Stimulated activated CD4-positive, alpha-beta T cell treated with anti-CD3 and anti-CD28 coated beads, Interleukin-12 subunit alpha, Interleukin-12 subunit beta, amount 100 ng/mL, for 48 hours (primary cell): ENCODE measurements around the gene TMEM38B.
"Not testable (repeated sequence)": the region's sequence is repeated elsewhere in the genome, so short reads cannot be mapped to it uniquely, and the experiment has no call there.

Experiments used
- DNase-seq, 3 donors: peaks; one replicate each; pipeline ENCODE4 v3.0.0-alpha.2; 2020; ENCODE audit warnings: low read depth in 2 of 3, low spot score in 1 of 3

The TMEM38B gene

DNA sequence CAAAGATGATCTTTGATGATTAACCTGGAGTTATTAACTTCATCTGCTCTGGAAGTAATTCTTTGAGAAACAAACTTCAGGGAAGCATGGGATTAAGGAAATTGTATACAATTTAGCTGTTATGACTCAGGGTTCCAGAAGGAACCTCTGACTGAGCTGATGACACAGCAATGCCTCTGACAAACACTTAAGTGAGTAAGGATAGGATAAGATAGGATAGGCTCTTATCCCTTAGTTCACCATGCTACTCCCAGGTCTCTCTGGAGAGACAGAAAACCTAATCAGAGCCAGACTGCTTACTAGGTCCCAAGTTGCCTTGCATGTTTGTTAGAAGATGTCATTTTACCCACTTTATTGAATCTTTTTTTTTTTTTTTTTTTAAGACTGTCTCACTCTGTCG, 12.6 kb upstream of the TMEM38B start:
- no peak for DNase-seq

DNA sequence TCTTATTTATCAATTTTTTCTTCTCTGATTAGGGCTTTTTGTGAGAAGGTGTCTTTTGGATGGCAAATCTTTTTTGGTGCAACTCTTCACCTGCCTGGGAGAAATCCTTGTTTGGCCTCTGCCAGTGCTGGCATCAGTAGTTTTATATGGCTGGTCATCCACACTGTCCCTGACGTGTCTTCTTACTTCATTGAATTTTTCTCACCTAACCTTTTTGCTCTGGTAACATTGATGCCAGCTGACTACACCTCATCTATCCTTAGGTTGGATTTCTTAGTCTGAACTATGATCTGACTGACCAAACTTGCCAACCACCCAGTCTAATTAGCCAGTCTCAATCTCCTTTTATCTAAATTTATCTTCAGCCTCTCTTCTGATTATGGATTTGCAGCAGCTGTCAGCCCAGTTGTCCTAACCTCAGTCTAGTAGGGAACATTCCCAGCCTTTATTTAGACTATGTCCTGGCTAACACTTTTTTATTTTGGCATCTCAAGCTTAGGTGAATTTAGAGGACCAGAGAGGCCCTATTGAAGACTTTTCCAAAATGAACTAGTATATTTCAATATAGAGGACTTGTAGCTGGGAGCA, 10.6 kb upstream of the TMEM38B start:
- no peak for DNase-seq

DNA sequence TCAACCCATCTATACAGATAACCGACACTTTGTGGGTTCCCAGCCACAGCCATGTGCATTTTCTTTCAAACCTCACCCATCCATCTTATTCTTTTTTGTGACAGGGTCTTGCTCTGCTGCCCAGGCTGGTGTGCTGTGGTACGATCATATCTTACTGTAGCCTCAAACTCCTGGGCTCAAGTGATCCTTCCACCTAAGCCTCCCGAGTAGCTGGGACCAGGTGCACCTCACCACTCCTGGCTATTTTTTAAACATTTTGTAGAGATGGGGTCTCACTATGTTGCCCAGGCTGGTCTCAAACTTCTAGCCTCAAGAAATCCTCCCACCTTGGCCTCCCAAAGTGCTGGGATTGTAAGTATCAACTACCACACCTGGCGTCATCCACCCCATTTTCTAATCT, 7.4 kb upstream of the TMEM38B start:
- DNase-seq = no peak

DNA sequence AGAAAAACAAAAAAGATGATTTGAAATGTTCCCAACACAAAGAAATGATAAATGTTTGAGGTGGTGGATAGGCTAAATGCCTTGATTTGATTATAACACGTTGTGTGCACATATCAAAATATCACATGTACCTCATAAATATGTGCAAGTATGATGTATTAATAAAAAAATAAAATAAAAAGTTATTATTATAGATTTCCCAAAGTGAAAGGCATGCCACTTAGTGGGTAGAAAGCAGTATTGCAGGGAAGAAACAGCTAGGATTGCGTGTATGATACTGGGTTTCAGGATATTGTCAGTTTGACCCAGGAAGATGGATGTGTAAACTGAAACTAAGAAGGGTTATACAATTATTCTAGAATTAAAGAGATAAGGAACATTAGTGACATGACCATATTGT, 3.6 kb upstream of the TMEM38B start:
- no peak for DNase-seq

DNA sequence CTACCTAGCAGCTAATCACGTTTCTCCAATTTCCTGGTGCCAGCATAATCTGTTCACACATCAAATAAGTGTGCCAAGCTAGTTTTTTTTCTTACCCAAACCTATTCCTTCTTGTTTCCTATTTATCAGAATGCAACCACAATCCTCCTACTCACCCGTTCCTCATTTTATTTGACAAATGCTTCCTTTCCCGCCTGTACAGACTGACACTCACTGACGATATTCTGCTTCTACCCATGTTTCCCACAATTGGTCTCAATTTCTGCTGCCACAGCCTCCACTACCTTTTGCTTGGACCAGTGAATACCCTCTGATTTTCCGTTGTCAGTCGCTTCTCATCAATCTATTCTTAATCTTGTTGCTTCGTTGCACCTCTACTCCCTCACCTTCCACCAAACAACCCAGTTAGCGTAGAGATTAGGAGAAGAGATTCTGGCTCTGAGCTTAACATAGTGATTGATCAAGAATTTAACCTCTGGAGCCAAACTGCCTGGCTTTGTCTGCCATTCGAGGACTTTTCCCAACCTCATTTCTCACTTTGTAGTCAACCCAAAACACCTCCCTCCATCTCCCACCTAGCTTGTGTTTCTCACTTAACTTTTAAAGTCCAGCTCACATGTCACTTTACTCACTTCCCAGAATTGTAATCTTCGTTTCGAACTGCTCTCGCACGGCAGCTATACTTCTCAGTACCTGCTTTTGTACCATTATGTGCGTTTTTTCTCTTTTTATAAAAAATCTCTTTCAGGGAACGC, 729 bp upstream of the TMEM38B start:
- no peak for DNase-seq

DNA sequence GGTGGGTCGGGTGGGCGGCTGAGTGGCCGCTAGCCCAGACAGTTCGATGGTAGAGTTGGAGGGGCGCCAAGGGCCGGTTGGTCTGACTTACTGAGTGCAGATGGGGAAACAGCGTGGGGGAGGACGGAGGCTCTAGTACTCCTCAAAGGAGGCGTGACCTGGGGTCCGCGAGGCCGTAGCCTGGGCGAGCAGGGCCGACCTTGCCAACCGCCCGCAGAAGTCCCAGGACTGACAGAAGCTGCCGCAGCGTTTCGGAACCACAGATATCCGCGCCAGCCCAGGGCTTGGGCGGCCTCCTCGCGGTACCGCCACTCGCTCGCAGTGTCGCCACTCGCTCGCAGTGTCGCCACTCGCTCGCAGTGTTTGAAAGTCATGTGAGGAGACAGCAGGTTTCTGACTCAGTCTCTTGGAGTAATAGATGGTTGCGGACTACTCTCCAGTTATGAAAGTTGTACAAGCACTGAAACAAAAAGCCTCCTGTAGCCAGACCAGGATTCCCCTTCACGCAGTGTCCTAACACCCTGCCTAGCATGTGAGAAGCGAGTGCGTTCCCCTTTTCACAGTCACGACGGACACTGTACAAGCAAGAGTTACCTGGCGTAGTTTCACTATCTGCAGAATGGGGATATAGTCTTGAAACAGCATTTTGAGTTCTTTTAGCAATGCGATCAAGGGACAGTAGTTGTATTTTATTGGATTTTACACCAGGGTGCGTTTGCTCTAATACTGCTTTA, 674 bp downstream of the TMEM38B start:
- peak; percentile 25 to 37 (median 37) for DNase-seq

DNA sequence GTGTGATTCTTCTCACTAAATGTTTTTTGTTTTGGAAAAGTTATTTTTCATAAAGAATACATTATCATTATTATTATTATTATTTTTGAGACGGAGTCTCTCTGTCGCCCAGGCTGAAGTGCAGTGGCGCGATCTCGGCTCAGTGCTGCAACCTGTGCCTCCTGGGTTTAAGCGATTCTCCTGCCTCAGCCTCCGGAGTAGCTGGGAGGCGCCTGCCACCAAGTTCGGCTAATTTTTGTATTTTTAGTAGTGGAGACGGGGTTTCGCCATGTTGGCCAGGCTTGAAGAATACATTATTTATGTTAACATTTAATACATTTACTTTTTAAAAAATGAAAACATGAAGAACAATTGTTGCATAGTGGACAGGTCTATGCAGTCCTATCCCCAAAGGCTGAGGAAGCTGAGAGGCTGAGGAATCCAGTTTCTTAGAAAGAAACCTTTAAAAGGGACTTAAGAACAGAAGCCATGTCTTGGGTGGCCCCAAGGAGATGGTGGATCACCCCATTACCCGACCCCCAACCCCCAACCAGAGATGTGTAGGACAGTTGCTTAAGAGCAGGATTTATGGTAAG, 2.0 kb downstream of the TMEM38B start:
- no peak for DNase-seq

DNA sequence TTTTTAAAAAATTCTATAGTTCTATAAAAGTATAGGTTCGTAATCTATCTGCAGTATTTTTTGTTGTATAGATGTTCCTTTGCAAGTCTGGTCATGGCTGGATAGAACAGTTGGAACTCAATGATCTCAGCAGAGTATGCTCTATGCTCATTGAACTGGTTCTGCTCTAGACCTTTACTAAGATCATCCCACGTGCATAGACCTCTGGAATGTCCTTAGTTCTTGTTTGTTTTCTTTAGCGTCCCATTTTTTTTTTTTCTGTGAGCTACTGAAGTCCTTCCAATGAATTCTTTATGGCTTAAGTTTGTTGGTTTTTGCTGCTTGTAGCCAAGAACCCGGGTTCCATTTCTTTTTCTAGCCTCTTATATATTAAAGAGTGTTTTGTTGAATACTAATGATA, 3.5 kb downstream of the TMEM38B start:
- no peak for DNase-seq

DNA sequence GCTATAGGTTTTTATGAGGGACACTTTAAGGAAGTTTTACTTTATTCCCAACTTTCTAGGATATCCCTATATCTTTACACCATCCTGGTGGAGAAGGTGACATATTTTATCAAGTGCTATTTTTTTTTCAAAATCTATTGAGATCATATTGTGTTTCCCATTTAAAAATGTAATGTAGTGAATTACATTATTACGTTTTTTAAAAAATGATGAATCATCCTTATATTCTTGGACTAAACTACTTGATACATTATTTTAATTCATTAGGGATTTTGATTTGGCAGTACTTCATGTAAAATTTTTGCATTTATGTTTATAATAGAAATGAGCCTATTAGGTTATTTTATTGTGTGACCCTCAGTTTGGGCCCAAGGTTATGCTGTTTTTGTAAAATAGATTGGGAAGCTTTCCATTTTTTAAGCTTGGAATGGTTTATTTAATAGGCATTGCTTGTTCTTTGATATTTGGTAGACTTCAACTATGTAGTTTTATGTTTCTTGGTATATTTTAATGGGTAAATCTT, 4.1 kb downstream of the TMEM38B start:
- DNase-seq = no peak

DNA sequence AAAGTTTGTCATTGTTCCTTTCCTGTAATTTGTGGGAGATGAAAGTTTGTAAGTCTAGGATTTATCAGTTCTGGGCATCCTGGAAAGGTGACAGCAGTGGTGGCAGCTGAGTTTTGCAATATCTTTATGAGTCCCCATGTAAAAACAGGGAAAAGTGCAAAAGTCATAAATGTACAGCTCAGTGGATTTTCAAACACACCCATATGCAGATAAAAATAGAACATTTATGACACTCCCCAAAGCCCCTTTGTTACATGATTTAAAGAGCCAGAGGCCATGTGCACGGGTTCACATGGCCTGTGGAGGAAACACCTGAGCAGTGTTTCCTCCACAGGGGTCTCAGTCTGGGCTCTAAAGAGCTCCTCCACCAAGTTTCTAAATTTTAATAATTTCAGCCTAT, 6.3 kb downstream of the TMEM38B start:
- DNase-seq = no peak

DNA sequence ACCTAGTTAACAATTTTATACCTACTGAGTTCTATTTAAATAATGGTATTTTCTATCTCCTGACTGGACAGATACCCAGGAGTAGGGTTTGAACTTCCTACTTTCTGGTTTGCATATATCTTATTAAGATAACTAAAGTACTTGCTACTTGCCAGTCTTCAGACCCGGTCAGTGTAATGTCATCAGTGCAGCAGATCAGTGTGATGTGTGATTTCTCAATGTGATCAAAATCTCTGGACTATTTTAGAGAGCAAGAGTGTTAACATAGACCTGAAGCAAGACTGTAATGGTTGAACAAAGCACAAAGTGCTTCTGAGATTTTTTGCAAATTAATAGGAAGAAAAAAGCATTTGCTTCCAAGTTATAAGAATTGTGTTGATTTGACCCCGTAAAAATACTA, 6.8 kb downstream of the TMEM38B start:
- no peak for DNase-seq

DNA sequence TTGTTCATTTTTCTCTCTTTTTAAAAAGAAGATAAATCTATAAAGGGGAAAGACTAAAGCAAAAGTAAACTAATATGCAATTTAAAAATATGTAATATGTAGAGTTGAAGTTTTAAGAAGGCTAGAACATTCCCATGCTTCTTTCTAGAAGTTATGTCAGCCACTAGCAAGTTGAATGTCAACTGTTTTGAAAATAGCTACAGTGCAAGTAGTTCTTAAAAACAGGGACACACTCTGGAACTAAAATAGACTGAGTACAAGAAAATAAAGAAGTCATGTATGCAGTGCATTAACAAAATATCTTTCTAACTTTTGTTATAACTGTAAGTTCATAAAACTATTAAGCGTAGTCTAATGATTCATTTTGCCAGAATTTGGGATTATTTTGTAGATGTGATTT, 7.9 kb downstream of the TMEM38B start:
- no peak for DNase-seq

DNA sequence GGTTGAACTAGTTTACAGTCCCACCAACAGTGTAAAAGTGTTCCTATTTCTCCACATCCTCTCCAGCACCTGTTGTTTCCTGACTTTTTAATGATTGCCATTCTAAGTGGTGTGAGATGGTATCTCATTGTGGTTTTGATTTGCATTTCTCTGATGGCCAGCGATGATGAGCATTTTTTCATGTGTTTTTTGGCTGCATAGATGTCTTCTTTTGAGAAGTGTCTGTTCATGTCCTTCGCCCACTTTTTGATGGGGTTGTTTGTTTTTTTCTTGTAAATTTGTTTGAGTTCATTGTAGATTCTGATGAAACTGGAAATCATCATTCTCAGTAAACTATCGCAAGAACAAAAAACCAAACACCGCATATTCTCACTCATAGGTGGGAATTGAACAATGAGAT, 9.3 kb downstream of the TMEM38B start:
- not testable (repeated sequence) for DNase-seq

DNA sequence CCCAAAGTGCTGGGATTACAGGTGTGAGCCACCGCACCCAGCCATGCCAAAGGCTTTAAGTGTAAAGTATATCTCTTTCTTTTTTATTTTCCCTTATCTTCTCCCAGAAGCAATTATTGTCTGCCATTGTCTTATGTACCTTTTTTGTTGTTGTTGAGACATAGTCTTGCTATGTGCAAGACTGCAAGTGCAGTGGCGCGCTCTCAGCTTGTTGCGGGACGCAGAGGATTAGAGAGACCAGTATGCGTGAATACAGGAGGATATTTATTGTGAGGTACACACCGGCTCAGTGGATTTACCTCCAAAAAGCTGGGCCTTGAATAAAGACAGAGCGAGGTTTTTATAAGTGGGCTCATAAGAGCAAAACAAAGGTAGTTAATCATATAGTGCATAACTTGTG, 11.8 kb downstream of the TMEM38B start:
- no peak for DNase-seq

DNA sequence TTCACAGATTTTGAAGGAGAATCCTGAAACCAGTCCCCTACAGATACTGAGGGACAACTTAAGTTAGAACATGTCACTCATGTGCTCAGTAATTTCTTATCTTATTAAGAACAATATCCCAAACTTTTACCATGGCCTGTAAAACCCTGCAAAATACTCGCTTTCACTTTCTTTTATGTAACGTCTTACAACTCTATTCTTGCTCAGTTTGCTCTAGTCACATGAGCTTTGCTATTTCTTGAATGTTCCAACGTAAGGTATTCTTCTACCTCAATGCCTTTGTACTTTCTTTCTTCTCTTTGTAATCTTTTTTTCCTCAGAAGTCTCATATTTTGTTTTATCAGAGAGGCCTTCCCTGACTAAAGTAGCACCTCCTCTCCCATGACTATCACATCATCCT, 14.1 kb downstream of the TMEM38B start:
- DNase-seq = no peak

DNA sequence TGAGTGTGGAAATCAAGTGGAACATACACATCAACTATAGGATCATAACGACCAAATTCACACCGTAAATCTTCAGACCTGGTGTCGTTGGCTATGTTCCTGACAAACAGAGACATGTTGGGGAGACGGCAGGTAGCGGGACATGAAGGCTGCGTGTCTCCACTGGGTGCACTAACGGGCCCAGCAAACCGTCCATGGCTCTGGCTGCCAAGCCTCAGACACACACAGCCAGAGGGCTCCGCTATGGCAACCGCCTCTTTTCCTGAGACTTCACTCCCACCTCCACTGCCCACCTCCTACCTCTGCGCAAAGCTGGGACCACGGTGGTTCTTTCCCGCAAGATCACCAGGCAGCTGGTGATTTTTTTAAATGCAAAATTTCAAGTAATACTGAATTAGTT, 16.3 kb downstream of the TMEM38B start:
- no peak for DNase-seq

DNA sequence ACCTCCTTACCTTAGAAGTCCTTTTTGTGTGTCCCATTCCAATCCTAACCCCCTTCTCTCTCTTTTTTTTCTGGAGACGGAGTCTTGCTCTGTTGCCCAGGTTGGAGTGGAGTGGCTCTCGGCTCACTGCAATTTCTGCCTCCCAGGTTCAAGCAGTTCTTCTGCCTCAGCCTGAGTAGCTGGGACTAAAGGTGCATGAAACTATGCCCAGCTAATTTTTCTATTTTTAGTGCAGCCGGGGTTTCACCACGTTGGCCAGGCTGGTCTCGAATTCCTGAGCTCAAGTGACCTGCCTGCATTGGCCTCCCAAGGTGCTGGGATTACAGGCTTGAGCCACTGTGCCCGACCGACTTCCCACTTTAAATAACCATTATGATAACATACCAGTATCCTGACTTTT, 17.5 kb downstream of the TMEM38B start:
- DNase-seq = no peak

DNA sequence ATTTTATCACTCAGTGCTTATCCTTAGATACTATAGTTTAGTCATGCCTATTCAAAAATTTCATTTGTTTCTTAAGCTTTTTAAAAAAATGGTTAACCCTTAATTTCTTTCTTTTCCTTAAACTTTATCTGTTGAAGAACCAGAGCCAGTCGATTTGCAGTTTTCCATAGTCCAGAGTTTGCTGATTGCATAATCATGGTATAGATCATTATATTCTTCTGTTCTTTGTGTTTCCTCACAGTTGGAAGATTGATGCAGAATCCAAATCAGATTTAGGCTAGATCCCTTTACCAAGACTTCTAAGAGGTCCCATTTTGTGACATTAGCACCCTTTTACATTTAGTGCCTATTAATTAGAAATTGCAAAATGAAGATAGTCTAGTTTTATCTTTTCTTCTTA, 18.0 kb downstream of the TMEM38B start:
- no peak for DNase-seq

DNA sequence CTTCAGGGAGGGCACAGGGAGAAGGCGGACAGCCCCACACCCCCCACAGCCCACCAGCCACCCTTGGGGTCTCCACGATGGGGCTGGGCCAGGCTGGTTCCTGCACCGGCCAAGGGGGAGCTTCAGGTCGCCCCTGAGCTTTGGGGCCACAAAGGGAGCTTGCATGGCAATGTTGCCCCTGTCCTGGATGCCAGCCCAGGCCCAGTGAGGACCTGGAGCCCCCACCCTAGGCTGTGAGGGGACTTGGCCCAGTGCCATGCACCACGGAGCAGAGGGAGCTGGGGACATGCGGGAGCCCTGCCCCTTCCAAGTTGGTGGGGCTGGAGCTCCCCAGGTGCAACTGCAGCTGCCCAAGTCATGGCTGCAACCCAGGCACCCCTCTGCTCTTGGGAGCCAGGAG, 18.4 kb downstream of the TMEM38B start:
- DNase-seq = no peak

DNA sequence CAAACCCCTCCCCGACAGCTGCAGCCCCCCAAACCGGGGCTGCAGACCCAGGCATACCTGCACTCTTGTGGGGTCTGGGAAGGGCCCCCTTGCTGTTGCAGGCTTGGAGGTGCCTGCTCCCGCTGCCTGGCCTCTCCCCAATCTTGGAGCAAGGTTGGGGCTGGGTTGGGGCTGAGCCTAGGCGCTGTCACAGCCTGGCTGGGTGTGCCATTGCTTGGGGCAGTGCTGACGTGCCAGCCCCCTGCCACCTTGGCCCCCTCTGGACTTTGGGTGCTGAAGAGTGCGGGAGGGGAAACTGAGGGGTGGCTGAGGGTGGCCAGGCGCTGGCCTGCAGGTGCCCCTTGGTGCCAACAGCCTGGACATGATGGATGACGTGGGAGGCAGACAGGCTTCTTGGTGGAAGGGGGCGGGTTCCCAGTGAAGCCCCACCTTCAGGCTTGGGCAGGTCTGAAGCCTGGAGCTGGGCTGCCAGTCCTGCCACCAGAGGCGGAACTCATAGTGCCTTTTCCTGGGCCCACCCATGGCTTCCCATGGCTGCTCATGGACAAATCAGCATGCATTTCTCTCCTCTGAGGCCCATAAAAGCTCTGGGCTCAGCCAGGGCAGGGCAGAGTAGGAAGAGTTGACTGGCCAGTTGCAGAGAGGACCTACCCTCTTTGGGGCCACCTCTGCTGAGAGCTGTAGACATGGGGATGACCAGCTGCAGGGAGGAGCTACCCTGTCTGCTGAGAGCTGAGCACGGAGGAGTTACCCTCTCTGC, 19.1 kb downstream of the TMEM38B start:
- DNase-seq = no peak

DNA sequence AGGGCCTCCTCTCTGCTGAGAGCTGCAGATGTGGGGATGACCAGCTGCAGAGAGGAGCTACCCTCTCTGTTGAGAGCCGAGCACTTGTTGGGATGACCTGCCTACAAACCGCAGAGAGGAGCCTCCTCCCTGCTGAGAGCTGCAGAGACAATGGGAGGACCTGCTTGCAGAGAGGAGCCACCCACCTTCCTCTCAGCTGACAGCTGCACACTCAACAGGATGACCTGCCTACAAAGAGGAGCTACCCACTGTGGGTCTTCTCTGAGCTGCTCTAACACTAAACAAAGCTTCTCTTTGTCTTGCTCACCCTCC, 19.6 kb downstream of the TMEM38B start:
- no peak for DNase-seq
